Brain pericyte (primary cell): ENCODE data around the gene IFNL3.
"Not testable (repeated sequence)": the region's sequence is repeated elsewhere in the genome, so short reads cannot be mapped to it uniquely, and the experiment has no call there.

Source experiments
- DNase-seq: peaks from one replicate; pipeline ENCODE4 v3.0.0-alpha.2; 2012; ENCODE audit warnings: low read depth, low spot score

The IFNL3 gene

GRCh38 chr19:39218230-39219007 lies 26.4 kb downstream of the IFNL3 start:
- DNase-seq, result no peak

- DNase-seq, result no peak
Measured at GRCh38 chr19:39217094-39217493, 27.7 kb downstream of the IFNL3 start.

DNA sequence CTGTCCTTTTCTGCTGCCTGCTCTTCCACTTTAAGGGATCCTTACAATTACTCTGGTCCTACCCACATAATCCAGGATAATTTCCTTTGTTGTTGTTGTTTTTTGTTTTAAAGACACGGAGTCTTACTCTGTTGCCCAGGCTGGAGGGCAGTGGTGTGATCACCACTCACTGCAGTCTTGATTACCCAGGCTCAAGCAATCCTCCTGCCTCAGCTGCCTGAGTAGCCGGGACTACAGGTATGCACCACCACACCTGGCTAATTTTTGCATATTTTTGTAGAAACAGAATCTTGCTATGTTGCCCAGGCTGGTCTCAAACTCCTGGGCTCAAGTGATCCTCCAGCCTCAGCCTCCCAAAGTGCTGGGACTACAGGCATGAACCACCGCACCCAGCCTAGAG lies 29.5 kb downstream of the IFNL3 start:
- not testable (repeated sequence) for DNase-seq

DNA sequence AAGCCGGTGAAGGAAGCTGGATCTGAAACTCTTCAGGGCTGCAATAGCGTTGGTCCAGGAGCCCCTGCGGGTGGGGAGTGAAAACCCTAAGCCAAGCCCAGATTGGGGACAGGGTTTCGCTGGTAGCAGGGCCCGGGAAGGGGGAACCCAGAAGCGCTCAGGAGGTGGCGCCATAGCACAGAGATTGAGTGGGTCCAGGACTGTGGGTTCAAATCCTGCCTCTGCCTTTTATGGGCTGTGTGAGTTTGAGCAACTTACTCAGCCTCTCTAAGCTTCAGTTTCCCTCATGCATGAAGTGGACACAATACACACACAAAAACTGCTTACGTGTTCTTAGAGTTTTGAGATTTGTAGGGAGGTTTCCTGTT lies 32.4 kb downstream of the IFNL3 start:
- no peak for DNase-seq

- no peak for DNase-seq
Measured at GRCh38 chr19:39211731-39212374, 33.0 kb downstream of the IFNL3 start.

GRCh38 chr19:39209196-39209595 lies 35.6 kb downstream of the IFNL3 start:
- no peak for DNase-seq

DNA sequence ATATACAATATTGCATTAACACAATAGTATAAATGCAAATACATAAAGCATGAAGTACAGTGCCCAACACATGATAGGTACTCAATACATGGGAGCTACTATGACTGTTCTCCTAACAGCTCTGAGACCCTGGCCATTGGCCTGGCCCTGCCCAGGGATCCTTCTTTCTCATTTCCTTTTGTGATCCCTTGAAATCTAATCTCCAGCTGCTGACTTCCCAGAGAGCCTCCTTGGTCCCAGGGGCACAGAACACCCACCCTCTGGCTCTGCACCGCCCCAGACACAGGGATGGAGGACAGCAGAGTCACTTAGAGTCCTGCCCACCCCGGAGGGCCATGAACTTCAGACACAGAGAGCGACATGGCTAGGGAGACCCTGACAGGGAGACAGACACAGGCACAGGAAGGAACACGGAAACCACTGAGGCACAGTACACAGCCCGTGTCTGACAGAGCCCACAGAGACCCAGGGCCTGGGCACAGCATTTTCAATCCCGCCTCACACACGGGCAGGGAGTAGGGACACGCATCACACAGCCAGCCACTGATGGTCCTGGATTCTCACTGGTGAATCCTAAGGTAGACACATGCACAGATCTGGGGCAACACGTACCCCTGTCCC lies 36.5 kb downstream of the IFNL3 start:
- DNase-seq, result no peak

GRCh38 chr19:39207293-39207836 lies 37.4 kb downstream of the IFNL3 start:
- no peak for DNase-seq

DNA sequence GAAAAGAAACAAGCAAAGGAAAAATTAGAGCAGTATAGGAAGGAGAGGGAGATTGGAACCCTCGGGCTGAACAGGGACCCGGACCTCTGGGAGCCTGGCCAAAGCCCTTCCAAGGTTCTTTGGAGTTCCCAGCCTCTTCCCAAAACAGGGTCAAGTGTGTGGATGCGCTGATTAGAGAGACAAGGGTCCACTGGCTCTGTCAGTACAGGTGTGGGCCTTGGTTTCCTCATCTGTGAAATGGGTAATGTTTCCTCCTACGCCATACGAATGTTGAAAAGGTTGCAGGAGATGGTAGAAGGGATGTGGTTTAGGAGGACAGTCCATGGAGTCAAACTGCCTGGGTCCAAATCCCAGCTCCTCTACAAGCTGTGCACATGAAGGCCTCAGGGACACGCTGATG lies 38.7 kb downstream of the IFNL3 start:
- no peak for DNase-seq

DNA sequence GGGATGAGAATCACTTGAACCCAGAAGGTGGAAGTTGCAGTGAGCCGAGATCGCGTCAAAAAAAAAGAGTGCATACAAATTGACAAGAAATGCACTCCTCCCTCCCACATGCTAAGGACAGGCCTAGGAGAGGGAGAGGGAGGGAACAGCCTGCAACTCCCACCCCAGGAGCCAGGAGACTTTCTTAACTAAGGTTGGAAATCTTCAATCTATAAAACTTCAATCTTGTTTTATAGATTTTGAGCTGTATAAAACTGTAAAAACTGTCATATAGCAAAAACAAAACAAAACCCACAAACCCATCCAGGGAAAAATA lies 39.4 kb downstream of the IFNL3 start:
- DNase-seq, result no peak

DNA sequence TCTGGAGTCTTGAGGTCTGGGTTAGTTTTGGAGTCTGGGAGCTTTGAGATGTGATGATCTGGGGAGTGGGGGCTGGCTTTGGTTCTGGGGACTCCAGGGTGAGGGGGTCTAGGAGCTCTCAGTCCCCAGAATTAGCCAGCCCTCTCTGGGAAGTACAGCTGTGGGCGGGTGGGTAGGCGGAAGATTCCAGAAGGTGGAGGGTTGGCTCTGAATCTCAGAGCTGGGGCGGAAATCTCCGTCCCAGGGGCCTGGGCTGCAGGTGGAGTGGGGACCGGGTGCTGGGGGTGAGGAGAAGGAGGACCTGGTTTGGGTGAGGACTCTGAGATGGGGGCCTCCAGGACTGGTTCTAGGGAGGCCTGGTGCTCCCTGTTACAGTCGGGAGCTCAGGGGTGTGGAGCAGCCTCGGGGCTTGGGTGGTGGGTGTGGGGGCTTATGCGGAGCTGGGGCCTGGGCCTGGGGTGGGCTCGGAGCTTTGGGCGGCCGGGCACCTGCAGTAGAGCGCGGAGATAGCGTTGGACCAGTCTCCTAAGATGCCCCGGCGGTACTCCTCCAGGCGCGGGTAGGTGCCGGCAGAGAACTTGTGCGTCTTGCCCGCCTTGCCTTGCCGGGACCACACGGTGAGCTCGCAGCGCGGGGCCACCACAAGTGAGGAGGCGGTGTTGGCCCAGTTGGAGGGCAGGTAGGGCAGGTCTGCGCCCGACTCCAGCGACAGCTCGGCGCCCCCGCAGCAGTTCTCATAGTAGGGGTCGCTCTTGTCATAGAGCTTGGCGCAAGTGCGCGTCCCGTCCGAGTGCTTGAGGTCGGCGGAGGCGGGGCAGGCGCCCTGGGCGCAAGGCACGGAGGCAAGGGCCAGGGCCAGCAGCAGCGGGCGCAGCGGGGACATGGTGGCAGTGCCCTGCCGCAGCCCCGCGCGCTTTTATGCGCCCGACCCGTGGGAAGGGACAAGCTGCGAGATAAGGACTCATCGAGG lies 41.1 kb downstream of the IFNL3 start, which contains the start of gene SYCN:
SYCN (minus strand) TSS at position 892 of the 970 bp plus-strand sequence; CDS start at position 883, 9 bp downstream.
- no peak for DNase-seq

- no peak for DNase-seq
Measured at GRCh38 chr19:39202998-39203355, 41.8 kb downstream of the IFNL3 start.

DNA sequence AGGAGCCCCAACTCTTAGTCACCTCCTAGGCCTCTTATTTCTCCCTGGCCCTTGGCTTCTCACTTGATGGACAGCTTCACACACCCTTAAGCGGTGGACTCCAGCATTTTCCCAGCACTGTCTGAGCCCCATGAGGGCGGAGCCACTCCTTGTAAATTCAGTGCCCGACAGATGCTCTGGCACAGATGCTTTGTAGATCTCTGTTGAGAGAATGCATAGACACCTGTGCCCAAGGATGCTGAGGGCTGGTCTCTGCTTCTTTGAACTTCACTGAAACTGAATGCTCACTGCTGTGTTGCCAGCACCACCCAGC lies 44.0 kb downstream of the IFNL3 start:
- no peak for DNase-seq

DNA sequence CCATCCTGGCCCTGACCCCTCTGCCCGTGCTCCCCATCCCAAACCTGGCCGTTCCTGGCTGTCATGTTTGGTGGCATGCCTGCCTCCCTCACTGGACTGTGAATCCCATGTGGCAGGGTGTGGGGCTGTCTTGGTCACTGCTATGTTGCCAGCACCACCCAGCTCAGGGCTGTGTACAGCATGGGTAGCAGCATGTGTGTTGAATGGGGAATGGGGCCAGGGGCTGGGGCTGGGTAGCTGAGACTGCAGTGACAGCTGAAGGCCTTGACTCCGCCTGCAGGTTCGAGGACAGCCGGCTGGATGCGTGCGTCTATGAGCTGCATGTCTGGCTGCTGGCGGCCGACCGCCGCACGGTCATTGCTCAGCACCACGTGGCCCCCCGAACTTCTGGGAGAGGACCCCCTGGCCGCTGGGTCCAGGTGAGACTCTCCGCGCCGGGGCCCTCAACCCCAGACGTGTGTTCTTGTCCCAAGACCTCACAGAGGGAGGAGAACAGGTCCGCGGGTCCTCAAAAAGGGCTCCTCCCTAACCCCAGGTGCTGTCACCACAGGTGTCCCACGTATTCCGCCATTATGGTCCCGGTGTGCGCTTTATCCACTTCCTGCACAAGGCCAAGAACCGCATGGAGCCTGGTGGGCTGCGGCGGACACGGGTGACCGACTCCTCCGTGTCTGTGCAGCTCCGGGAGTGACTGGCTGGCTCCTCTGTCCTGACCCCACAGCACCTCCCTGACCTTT lies 44.6 kb downstream of the IFNL3 start:
- DNase-seq, result no peak

- DNase-seq, result no peak
Measured at GRCh38 chr19:39199025-39199424, 45.8 kb downstream of the IFNL3 start.

- DNase-seq, result no peak
Measured at GRCh38 chr19:39197808-39198207, 47.0 kb downstream of the IFNL3 start.

GRCh38 chr19:39196860-39197562 lies 47.8 kb downstream of the IFNL3 start, which contains the start of gene NCCRP1:
Gene NCCRP1, plus strand, starts transcription at chr19:39196964. Its CDS starts 19 bp downstream, at chr19:39196983.
- DNase-seq, result no peak

DNA sequence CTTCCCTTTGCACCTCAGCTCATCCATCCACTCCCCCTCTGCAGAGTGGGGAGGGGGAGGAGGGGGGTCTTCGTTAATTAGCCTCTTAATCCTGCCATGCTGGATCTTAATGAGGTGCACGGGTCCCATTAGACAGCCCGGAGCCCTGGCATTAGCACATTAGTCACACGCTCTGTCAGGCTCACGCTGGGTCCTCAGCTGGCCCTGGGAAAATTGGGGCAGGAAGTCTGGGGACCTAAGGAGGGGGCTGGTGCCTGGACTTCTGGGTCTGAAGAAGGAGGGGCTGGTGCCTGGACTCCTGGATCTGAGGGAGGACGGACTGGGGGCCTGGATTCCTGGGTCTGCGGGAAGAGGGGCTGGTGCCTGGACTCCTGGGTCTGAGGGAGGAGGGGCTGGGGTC lies 48.5 kb downstream of the IFNL3 start:
- no peak for DNase-seq

DNA sequence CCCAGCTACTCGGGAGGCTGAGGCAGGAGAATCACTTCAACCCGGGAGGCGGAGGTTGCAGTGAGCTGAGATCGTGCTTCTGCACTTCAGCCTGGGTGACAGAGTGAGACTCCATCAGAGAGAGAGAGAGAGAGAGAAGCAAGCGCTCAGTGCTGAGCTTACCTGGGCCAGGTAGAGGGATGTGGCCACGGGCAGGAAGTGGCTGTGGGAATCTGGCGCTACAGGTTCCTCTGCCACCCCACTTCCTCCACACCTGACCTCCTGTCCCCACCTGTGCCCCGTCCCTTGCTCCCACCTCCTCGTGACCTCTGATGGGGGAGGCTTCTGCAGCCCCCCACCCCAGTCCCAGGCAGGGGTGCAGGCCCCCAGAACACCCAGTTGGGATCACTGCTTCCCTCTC lies 49.1 kb downstream of the IFNL3 start:
- no peak for DNase-seq

DNA sequence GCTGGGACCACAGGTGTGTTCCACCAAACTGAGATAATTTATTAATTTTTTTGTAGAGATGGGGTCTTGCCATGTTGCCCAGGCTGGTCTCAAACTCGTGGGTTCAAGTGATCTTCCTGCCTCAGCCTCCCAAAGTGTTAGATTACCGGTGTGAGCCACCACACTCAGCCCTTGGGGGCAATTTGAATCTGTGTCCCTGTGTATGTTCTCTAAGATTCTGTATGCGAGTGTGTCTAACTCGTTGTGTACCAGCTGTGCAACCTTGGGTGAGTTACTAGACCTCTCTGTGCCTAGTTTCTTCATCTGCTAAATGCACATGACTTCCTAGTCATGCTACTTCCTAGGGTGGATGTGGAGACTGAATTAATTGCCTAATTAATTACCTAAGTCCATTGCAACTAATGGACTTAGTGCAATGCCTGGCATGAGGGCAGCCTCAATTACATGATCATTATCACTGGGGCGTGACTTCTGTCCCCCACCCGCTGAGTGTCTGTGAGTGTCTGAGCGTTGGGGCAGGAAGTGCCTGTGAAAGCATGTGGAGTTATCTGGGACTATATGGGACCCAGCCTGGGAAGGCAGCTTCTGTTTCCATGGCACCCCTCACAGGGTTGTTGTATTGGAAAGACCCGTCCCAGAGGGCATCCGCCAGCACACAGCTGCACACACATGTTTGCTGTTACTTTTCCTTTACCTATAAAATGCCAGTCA lies 49.8 kb downstream of the IFNL3 start:
- no peak for DNase-seq
